K562 (cell line): ENCODE results near the gene GLI1. TPM values are rescaled to one million over a fixed set of nuclear protein-coding genes. Genes with fewer than 3 reads are reported as not detected.
A peak's percentile ranks its signal among the peaks of the same experiment; 100 is the strongest.

Source experiments
- CREBBP ChIP-seq: IDR thresholded peaks from one replicate; pipeline ENCODE4 v1.6.1; 2012; ENCODE audit warnings: low read depth, mild to moderate bottlenecking, control low read depth, inconsistent platforms, low read length
- FOS ChIP-seq: IDR thresholded peaks from 3 replicates; pipeline ENCODE4 v1.6.1; 2011; ENCODE audit not compliant: insufficient read length; ENCODE audit errors: extremely low read depth
- KAT7 ChIP-seq: sonication (generic); formaldehyde crosslinking; IDR thresholded peaks from 2 replicates; pipeline ENCODE4 v1.8.0; 2022; ENCODE audit warnings: missing genetic modification reagents, mild to moderate bottlenecking, borderline replicate concordance
- KAT8 ChIP-seq: fragments of 450-650 bp; IDR thresholded peaks from 2 replicates; pipeline ENCODE4 v1.6.1; 2016; ENCODE audit warnings: low read depth, mild to moderate bottlenecking
- NFIC ChIP-seq: fragments of 450-650 bp; IDR thresholded peaks from 2 replicates; pipeline ENCODE4 v1.6.1; 2017; ENCODE audit warnings: mild to moderate bottlenecking, inconsistent platforms
- SRF ChIP-seq, 2 experiments: fragments of 250-450, 450-650 bp in 1 of 2; sonication (Bioruptor Pico) in 1 of 2; sonication (generic) in 1 of 2; formaldehyde crosslinking; IDR thresholded peaks; 2 replicates each; pipeline versions ENCODE4 v1.5.0 to v1.5.1; 2020 to 2022; ENCODE audit warnings: mild to moderate bottlenecking in 1 of 2, missing genetic modification reagents in 1 of 2
- TCF3 ChIP-seq: sonication (generic); formaldehyde crosslinking; IDR thresholded peaks from 2 replicates; pipeline ENCODE4 v1.4.0; 2020; ENCODE audit warnings: mild to moderate bottlenecking, missing genetic modification reagents
- ZNF311 ChIP-seq: fragments of 250-450 bp; sonication (Bioruptor Pico); IDR thresholded peaks from 2 replicates; pipeline ENCODE4 v1.4.0; 2020; ENCODE audit warnings: mild to moderate bottlenecking, moderate library complexity
- ZNF354B ChIP-seq: fragments of 250-450 bp; sonication (Bioruptor Pico); IDR thresholded peaks from 2 replicates; pipeline ENCODE4 v1.4.0; 2020
- ZNF507 ChIP-seq: conservative IDR thresholded peaks from 2 replicates; pipeline ENCODE4 v1.6.1; 2017; ENCODE audit warnings: missing genetic modification characterization, missing compliant biosample characterization
- ZNF780A ChIP-seq: fragments of 250-450 bp; sonication (Bioruptor Pico); IDR thresholded peaks from 2 replicates; pipeline ENCODE4 v1.5.0; 2021; ENCODE audit warnings: mild to moderate bottlenecking
- polyA plus RNA-seq, 8 experiments: library from polyadenylated mRNA; depleted of rRNA in 4 of 8; stranded (reverse) in 5 of 8; unstranded in 3 of 8; fragments of >200 nt; fragmentation: Nextera tagmentation in 2 of 8; fragmentation: Illumina TruSeq in 1 of 8; extraction: Ambion mirVana in 2 of 8; extraction: Trizol in 1 of 8; gene quantifications; 2 replicates each; pipeline versions ENCODE4 v1.2.1 to v1.2.3, GENCODE V29; 2011 to 2014; ENCODE audit warnings: inconsistent platforms in 1 of 8, missing spikeins in 1 of 8
- total RNA-seq, 7 experiments: library from RNA; depleted of rRNA in 6 of 7; stranded (reverse); fragments of >200 nt in 6 of 7; fragmentation: Illumina TruSeq in 2 of 7; extraction: Trizol in 2 of 7; gene quantifications; 2 replicates each; pipeline versions ENCODE4 v1.2.1 to v1.2.3, GENCODE V29; 2011 to 2021; ENCODE audit warnings: low replicate concordance in 1 of 7
- TF ChIP-seq, protein P1 (sequence below): sonication (generic); formaldehyde crosslinking; IDR thresholded peaks from 2 replicates; pipeline ENCODE4 v1.8.0; 2023; ENCODE audit warnings: mild to moderate bottlenecking, missing genetic modification reagents
- TF ChIP-seq, protein P2 (sequence below): fragments of 450-650 bp; IDR thresholded peaks from 2 replicates; pipeline ENCODE4 v1.6.1; 2016; ENCODE audit warnings: low read depth
- TF ChIP-seq, protein P3 (sequence below), 2 experiments: fragments of 450-650 bp; IDR thresholded peaks; 2 replicates each; pipeline ENCODE4 v1.6.1; 2016
- TF ChIP-seq, protein P4 (sequence below): fragments of 450-650 bp; IDR thresholded peaks from 2 replicates; pipeline ENCODE4 v1.6.1; 2016; ENCODE audit warnings: missing biosample characterization, missing genetic modification characterization

GLI1 gene
- total and polyA plus RNA-seq, 9 of the 15 experiments (the other 6 are each of a cell fraction or from before 2014, with no cell fraction given) = 0.24 to 3.7 (median 0.61) TPM

DNA sequence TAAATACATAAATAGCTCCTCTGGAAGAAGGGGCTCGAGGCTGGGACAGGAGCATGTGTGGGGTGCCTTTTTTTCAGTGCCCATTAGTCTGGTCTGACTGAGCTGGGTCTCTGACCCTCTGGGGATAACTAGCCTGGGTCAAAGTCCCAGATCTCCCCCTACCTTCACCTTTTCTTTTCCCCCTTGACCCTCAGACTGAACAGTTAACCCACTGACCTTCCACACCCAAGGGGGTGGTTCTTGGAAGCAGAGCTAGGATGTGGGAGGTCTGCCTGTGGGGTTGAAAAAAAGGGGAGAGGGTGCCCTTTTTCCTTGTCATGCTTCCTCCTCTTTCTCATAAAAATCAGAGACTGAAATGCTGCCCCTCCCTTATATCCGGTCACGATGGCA, 925 bp upstream of the GLI1 start (continued):
- TF ChIP-seq ZNF354B (CRISPR knock-in tag) = no peak
- no peak for TF ChIP-seq ZNF780A (CRISPR knock-in tag)
- no peak for TF ChIP-seq KAT7 (CRISPR knock-in tag)
- no peak for TF ChIP-seq ZNF507
- no peak for TF ChIP-seq TCF3 (CRISPR knock-in tag)
- TF ChIP-seq ZNF311 (CRISPR knock-in tag) = peak; percentile 49; the same call in 1 of the 2 replicates
- no peak for TF ChIP-seq NFIC
- TF ChIP-seq, protein P1, sequence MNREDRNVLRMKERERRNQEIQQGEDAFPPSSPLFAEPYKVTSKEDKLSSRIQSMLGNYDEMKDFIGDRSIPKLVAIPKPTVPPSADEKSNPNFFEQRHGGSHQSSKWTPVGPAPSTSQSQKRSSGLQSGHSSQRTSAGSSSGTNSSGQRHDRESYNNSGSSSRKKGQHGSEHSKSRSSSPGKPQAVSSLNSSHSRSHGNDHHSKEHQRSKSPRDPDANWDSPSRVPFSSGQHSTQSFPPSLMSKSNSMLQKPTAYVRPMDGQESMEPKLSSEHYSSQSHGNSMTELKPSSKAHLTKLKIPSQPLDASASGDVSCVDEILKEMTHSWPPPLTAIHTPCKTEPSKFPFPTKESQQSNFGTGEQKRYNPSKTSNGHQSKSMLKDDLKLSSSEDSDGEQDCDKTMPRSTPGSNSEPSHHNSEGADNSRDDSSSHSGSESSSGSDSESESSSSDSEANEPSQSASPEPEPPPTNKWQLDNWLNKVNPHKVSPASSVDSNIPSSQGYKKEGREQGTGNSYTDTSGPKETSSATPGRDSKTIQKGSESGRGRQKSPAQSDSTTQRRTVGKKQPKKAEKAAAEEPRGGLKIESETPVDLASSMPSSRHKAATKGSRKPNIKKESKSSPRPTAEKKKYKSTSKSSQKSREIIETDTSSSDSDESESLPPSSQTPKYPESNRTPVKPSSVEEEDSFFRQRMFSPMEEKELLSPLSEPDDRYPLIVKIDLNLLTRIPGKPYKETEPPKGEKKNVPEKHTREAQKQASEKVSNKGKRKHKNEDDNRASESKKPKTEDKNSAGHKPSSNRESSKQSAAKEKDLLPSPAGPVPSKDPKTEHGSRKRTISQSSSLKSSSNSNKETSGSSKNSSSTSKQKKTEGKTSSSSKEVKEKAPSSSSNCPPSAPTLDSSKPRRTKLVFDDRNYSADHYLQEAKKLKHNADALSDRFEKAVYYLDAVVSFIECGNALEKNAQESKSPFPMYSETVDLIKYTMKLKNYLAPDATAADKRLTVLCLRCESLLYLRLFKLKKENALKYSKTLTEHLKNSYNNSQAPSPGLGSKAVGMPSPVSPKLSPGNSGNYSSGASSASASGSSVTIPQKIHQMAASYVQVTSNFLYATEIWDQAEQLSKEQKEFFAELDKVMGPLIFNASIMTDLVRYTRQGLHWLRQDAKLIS (CRISPR knock-in tag) = 0 out of 2 replicates have a peak, but pooled peaks have one; percentile 3
- TF ChIP-seq, protein P2, sequence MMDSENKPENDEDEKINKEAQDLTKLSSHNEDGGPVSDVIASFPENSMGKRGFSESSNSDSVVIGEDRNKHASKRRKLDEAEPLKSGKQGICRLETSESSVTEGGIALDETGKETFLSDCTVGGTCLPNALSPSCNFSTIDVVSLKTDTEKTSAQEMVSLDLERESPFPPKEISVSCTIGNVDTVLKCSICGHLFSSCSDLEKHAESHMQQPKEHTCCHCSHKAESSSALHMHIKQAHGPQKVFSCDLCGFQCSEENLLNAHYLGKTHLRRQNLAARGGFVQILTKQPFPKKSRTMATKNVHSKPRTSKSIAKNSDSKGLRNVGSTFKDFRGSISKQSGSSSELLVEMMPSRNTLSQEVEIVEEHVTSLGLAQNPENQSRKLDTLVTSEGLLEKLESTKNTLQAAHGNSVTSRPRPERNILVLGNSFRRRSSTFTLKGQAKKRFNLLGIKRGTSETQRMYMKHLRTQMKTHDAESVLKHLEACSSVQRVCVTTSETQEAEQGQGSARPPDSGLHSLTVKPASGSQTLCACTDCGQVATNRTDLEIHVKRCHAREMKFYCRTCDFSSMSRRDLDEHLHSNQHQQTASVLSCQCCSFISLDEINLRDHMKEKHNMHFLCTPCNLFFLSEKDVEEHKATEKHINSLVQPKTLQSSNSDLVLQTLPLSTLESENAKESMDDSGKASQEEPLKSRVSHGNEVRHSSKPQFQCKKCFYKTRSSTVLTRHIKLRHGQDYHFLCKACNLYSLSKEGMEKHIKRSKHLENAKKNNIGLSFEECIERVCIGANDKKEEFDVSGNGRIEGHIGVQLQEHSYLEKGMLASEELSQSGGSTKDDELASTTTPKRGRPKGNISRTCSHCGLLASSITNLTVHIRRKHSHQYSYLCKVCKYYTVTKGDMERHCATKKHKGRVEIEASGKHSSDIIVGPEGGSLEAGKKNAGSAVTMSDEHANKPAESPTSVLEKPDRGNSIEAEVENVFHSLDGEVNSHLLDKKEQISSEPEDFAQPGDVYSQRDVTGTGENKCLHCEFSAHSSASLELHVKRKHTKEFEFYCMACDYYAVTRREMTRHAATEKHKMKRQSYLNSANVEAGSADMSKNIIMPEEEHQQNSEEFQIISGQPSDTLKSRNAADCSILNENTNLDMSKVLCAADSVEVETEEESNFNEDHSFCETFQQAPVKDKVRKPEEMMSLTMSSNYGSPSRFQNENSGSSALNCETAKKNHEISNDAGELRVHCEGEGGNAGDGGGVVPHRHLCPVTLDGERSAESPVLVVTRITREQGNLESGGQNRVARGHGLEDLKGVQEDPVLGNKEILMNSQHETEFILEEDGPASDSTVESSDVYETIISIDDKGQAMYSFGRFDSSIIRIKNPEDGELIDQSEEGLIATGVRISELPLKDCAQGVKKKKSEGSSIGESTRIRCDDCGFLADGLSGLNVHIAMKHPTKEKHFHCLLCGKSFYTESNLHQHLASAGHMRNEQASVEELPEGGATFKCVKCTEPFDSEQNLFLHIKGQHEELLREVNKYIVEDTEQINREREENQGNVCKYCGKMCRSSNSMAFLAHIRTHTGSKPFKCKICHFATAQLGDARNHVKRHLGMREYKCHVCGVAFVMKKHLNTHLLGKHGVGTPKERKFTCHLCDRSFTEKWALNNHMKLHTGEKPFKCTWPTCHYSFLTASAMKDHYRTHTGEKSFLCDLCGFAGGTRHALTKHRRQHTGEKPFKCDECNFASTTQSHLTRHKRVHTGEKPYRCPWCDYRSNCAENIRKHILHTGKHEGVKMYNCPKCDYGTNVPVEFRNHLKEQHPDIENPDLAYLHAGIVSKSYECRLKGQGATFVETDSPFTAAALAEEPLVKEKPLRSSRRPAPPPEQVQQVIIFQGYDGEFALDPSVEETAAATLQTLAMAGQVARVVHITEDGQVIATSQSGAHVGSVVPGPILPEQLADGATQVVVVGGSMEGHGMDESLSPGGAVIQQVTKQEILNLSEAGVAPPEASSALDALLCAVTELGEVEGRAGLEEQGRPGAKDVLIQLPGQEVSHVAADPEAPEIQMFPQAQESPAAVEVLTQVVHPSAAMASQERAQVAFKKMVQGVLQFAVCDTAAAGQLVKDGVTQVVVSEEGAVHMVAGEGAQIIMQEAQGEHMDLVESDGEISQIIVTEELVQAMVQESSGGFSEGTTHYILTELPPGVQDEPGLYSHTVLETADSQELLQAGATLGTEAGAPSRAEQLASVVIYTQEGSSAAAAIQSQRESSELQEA = no peak
- TF ChIP-seq CREBBP = no peak
- TF ChIP-seq, protein P3, sequence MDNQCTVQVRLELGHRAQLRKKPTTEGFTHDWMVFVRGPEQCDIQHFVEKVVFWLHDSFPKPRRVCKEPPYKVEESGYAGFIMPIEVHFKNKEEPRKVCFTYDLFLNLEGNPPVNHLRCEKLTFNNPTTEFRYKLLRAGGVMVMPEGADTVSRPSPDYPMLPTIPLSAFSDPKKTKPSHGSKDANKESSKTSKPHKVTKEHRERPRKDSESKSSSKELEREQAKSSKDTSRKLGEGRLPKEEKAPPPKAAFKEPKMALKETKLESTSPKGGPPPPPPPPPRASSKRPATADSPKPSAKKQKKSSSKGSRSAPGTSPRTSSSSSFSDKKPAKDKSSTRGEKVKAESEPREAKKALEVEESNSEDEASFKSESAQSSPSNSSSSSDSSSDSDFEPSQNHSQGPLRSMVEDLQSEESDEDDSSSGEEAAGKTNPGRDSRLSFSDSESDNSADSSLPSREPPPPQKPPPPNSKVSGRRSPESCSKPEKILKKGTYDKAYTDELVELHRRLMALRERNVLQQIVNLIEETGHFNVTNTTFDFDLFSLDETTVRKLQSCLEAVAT (IDR thresholded peaks at IDR 0.05) = 0 out of 4 replicates have a peak, but pooled peaks of 1 of the 2 experiments have one; percentile 26
- TF ChIP-seq FOS = no peak
- no peak for TF ChIP-seq KAT8
- TF ChIP-seq, protein P4, sequence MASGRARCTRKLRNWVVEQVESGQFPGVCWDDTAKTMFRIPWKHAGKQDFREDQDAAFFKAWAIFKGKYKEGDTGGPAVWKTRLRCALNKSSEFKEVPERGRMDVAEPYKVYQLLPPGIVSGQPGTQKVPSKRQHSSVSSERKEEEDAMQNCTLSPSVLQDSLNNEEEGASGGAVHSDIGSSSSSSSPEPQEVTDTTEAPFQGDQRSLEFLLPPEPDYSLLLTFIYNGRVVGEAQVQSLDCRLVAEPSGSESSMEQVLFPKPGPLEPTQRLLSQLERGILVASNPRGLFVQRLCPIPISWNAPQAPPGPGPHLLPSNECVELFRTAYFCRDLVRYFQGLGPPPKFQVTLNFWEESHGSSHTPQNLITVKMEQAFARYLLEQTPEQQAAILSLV (tag) = no peak
- peak in 1 of 2 experiments; percentile 23; a peak in 1 of 4 replicates for TF ChIP-seq SRF (CRISPR knock-in tag; IDR thresholded peaks at IDR 0.05)
